RWPE2 (cell line): Measurements from ENCODE around the gene SV2C.
A peak's percentile ranks its signal among the peaks of the same experiment; 100 is the strongest.

Source experiments
- ATAC-seq: fragments of 200-7000 bp; cut with Tn5 transposase; 3 replicates; pipeline ENCODE4 v1.9.1; 2021; ENCODE audit warnings: low read depth
- DNase-seq: peaks from one replicate; pipeline ENCODE4 v3.0.0-alpha.2; 2020; ENCODE audit warnings: low spot score
- H3K27ac ChIP-seq: fragments of 450-650 bp; 2 replicates; pipeline ENCODE4 v1.5.1; 2017; ENCODE audit warnings: mild to moderate bottlenecking; ENCODE audit not compliant: poor library complexity, severe bottlenecking
- H3K27me3 ChIP-seq: fragments of 250-450 bp; sonication (Bioruptor Pico); 2 replicates; pipeline ENCODE4 v1.5.1; 2021; ENCODE audit warnings: mild to moderate bottlenecking, moderate library complexity; ENCODE audit not compliant: insufficient read depth, poor library complexity, severe bottlenecking
- H3K36me3 ChIP-seq: fragments of 250-450 bp; sonication (Bioruptor Pico); 2 replicates; pipeline ENCODE4 v1.5.1; 2020; ENCODE audit warnings: low read depth, mild to moderate bottlenecking, moderate library complexity
- H3K4me1 ChIP-seq: fragments of 250-450 bp; sonication (Bioruptor Pico); 2 replicates; pipeline ENCODE4 v1.5.1; 2021; ENCODE audit warnings: mild to moderate bottlenecking, moderate library complexity; ENCODE audit not compliant: insufficient read depth, poor library complexity, severe bottlenecking
- H3K4me3 ChIP-seq: fragments of 250-450 bp; sonication (Bioruptor Pico); 2 replicates; pipeline ENCODE4 v1.5.1; 2021; ENCODE audit warnings: mild to moderate bottlenecking, moderate library complexity; ENCODE audit not compliant: severe bottlenecking
- H3K9me3 ChIP-seq: fragments of 250-450 bp; sonication (Bioruptor Pico); 2 replicates; pipeline ENCODE4 v1.5.1; 2021; ENCODE audit warnings: mild to moderate bottlenecking, moderate library complexity; ENCODE audit not compliant: severe bottlenecking
- TF ChIP-seq, protein P1 (sequence below): fragments of 450-650 bp; IDR thresholded peaks from one replicate; pipeline ENCODE4 v1.5.1; 2017; ENCODE audit warnings: mild to moderate bottlenecking, moderate library complexity; ENCODE audit not compliant: poor library complexity, severe bottlenecking

The SV2C gene

DNA sequence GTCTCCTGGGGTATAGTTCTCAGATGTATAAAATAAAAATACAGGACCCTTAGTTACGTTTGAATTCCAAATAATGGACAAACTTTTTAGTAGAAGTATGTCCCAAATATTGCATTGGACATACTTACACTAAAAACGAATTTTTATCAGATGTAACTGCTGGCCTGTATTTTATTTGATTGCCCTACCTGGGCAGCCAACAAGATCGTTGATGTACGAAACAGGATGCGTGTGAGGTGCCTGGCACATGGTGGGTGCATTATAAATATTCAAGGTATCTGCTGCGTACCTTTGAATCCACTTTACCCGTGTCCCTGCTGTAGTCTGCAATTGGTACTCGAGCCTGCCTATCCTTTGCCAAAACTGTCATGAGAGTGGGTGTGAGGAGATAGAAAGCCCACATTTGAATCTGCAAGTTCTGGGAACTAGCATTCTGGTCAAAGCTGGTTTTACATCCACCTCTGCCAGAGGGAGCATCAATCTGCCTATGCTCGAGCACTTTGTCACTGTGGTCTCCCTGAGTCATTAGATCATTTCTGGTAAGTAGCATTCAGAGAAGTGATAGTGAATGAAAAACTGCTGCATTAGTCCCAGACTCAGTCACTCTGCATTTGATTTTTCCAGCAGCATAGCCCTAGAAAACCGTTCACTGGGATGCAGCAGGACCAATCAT lies 186.2 kb downstream of the SV2C start:
- Histone ChIP-seq H3K4me1 (no peaks in the 10 kb centered on the region), H3K9me3 (no peaks in the 10 kb centered on the region), H3K36me3 (no peaks in the 10 kb centered on the region), H3K4me3 (no peak overlapping the region), H3K27ac (no peak overlapping the region), H3K27me3 (peaks cover 11% of the 10 kb centered on the region)
- TF ChIP-seq, protein P1, sequence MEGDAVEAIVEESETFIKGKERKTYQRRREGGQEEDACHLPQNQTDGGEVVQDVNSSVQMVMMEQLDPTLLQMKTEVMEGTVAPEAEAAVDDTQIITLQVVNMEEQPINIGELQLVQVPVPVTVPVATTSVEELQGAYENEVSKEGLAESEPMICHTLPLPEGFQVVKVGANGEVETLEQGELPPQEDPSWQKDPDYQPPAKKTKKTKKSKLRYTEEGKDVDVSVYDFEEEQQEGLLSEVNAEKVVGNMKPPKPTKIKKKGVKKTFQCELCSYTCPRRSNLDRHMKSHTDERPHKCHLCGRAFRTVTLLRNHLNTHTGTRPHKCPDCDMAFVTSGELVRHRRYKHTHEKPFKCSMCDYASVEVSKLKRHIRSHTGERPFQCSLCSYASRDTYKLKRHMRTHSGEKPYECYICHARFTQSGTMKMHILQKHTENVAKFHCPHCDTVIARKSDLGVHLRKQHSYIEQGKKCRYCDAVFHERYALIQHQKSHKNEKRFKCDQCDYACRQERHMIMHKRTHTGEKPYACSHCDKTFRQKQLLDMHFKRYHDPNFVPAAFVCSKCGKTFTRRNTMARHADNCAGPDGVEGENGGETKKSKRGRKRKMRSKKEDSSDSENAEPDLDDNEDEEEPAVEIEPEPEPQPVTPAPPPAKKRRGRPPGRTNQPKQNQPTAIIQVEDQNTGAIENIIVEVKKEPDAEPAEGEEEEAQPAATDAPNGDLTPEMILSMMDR = no peak
- DNase-seq (no peak), ATAC-seq (no peak)

GRCh38 chr5:76269932-76270610 lies 186.9 kb downstream of the SV2C start:
- H3K36me3 ChIP-seq = no peaks in the 10 kb centered on the region
- peaks cover 11% of the 10 kb centered on the region for H3K27me3 ChIP-seq
- no peak overlapping the region for H3K4me3 ChIP-seq
- DNase-seq = no peak
- H3K4me1 ChIP-seq = no peaks in the 10 kb centered on the region
- TF ChIP-seq, protein P1 = no peak
- H3K27ac ChIP-seq = no peak overlapping the region
- peak; percentile 85 for ATAC-seq
- H3K9me3 ChIP-seq = no peaks in the 10 kb centered on the region

GRCh38 chr5:76271836-76272235 lies 188.7 kb downstream of the SV2C start:
- DNase-seq (no peak), ATAC-seq (no peak)
- TF ChIP-seq, protein P1 = no peak
- Histone ChIP-seq H3K36me3 (no peaks in the 10 kb centered on the region), H3K27ac (no peak overlapping the region), H3K9me3 (no peaks in the 10 kb centered on the region), H3K4me1 (no peaks in the 10 kb centered on the region), H3K4me3 (no peak overlapping the region), H3K27me3 (peaks cover 11% of the 10 kb centered on the region)

GRCh38 chr5:76273206-76273885 lies 190.2 kb downstream of the SV2C start:
- DNase-seq (no peak), ATAC-seq (no peak)
- Histone ChIP-seq H3K27ac (no peak overlapping the region), H3K4me1 (no peaks in the 10 kb centered on the region), H3K4me3 (no peak overlapping the region), H3K9me3 (no peaks in the 10 kb centered on the region), H3K27me3 (peaks cover 4% of the 10 kb centered on the region), H3K36me3 (no peaks in the 10 kb centered on the region)
- TF ChIP-seq, protein P1 = no peak
